GM06990 (cell line): ENCODE data around the gene PLAU.

Source experiments
- DNase-seq: peaks from one replicate; pipeline ENCODE4 v3.0.0-alpha.2; 2011; ENCODE audit not compliant: insufficient read length; ENCODE audit errors: extremely low read depth
- H3K27me3 ChIP-seq: replicated peaks from 2 replicates; pipeline ENCODE4 v1.6.0; 2011; ENCODE audit warnings: low read length; ENCODE audit not compliant: control insufficient read depth, insufficient read depth
- H3K36me3 ChIP-seq: 2 replicates; pipeline ENCODE4 v1.5.1; 2011; ENCODE audit warnings: low read length; ENCODE audit not compliant: control insufficient read depth, insufficient read depth
- H3K4me3 ChIP-seq: replicated peaks from 2 replicates; pipeline ENCODE4 v1.5.1; 2011; ENCODE audit warnings: low read depth, mild to moderate bottlenecking, control low read depth, low read length
- TF ChIP-seq, protein P1 (sequence below): IDR thresholded peaks from 2 replicates; pipeline ENCODE4 v1.5.1; 2011; ENCODE audit warnings: low read length, control low read depth, mild to moderate bottlenecking, inconsistent platforms; ENCODE audit not compliant: insufficient read depth, poor library complexity, severe bottlenecking

PLAU gene

DNA sequence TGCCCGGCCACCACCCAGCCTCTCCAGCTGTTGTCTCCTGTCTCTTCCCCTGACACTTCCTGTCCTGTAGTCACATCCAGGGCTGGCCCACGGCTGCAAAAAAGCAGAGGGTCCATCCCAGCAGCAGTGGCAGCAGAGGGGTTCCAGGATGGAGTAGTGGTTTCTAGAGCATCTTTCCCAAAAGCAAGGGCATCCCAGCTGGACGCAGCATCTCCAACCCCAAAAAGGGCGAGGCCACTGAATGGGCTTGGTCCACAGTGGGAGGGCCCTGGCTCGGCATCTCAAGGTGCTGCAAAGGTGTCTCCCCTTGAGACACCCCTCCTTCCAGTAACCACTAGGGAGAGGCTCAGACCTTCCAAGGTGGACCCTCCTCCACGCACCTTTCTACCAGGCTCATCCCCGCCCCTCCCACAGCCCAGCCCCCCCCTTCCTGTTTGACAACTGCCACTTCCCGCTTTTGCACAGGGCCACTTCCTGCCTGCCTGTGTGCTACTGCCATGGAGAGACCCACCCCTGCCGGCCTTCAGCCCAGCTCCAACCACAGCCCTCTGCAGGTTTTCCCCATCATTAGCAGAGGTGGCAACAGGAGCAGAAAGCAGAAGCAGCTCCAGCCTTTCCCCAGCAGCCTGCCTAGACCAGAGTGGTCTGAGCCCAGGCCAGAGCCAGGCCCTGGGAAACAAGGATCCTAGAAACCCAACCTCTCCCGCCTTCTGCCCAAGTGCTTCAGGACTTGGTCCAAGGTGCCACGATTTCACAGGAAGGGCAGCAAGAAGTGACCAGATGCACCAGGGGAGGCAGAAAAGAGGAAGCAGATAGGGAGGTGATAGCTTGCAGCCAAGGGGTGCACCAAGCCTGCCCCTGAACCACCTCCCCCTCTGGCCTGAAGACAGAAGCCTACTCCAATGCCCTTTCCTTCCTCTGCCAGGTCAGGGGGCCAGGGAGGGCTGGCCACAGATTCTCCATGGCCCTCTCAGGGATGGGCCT, 45.2 kb upstream of the PLAU start:
- H3K4me3 ChIP-seq = peak overlapping the region; percentile 10
- TF ChIP-seq, protein P1, sequence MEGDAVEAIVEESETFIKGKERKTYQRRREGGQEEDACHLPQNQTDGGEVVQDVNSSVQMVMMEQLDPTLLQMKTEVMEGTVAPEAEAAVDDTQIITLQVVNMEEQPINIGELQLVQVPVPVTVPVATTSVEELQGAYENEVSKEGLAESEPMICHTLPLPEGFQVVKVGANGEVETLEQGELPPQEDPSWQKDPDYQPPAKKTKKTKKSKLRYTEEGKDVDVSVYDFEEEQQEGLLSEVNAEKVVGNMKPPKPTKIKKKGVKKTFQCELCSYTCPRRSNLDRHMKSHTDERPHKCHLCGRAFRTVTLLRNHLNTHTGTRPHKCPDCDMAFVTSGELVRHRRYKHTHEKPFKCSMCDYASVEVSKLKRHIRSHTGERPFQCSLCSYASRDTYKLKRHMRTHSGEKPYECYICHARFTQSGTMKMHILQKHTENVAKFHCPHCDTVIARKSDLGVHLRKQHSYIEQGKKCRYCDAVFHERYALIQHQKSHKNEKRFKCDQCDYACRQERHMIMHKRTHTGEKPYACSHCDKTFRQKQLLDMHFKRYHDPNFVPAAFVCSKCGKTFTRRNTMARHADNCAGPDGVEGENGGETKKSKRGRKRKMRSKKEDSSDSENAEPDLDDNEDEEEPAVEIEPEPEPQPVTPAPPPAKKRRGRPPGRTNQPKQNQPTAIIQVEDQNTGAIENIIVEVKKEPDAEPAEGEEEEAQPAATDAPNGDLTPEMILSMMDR = no peak
- no peaks in the 10 kb centered on the region for H3K27me3 ChIP-seq
- peaks cover 8% of the 10 kb centered on the region for H3K36me3 ChIP-seq
- DNase-seq = peak; percentile 75

DNA sequence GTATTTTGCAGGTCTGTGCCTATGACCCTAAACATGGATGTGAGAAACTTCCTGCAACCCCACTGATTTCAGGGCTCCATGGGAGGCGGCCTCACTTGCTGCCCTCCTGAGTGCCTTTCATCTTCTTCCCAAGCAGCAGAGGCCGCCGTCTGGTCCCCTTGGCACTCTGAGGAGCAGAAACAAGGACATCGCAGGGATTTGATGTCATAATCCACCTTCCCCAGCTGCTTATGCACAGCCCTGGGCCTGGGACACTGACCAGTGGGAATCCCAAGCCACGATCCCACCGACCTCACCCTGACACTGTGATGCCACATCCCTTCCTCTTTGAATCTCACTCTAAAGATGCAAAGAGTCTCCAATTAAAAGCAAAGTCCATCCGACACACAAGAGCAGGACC, 44.3 kb upstream of the PLAU start:
- no peak for DNase-seq
- no peaks in the 10 kb centered on the region for H3K27me3 ChIP-seq
- TF ChIP-seq, protein P1 = no peak
- H3K36me3 ChIP-seq = peaks cover 8% of the 10 kb centered on the region
- H3K4me3 ChIP-seq = no peak overlapping the region

DNA sequence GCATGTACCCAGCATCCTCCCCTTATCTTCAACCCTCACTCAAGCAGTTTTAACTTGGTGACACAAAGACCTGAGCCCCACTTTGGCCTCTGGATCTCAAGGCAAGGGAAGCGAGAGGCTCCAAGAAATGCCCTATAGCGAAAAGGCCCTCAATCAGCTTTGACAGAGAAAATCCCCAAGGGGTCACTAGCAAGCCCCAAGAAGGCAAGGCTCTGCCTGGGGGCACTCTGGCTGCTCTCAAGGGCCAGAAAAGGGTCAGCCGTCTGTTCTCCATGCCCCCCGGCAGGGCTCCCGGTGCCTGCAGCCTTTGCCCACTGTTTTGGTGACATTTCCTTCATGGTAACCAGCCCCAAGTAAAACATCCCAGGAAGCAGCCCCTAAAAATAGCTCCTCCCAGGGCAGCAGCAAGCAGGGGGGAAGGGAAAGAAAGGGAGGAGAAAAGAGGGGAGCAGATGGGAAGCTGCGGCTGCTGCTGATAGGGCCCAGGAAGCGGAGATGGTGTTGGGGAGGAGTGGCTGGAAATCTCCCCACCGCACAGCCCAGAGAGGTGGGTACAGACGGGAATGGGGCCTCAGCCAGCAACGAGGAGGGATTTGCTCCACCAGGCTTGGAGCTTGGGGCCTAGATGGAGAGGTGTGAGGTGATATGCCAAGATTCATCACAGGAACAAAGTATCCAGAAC, 43.7 kb upstream of the PLAU start:
- Histone ChIP-seq H3K27me3 (no peaks in the 10 kb centered on the region), H3K36me3 (peaks cover 8% of the 10 kb centered on the region), H3K4me3 (no peak overlapping the region)
- TF ChIP-seq, protein P1 = no peak
- DNase-seq = no peak

DNA sequence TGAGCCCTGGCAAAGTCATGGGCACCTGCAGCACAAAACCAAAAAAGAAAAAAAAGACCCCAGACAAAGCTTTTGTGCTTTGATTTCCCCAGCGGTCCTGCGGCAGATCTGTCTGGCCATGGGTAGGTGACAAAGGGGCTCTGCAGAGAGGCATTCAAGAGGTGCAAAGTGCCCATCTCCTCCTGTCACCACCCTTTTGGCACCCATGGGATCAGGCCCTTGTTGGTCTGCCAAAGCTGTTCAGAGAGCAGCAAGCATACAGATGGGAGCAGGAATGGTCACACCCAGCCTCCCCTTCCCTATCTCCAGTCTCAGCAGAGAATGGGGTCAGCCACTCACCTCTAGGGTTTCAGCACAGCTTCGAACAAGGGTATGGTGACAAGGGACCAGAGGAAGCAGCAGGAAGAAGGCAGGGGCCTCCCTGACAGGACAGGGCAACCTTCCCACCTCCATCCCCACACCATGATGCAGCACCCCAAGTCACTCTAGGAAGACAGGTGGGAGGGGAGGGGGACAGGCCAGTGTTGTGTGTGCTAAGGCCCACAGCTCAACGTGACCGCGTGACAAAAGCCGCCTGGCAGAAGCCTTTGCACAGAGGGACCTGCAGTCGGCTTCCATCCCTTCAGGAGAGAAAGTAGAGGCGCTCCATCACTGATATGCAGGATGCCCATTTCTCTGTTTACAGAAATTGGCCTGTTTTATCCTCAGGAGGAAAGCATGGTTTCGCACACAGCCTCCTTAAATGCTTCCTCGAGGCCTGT, 42.9 kb upstream of the PLAU start:
- H3K36me3 ChIP-seq = peaks cover 7% of the 10 kb centered on the region
- no peak for DNase-seq

DNA sequence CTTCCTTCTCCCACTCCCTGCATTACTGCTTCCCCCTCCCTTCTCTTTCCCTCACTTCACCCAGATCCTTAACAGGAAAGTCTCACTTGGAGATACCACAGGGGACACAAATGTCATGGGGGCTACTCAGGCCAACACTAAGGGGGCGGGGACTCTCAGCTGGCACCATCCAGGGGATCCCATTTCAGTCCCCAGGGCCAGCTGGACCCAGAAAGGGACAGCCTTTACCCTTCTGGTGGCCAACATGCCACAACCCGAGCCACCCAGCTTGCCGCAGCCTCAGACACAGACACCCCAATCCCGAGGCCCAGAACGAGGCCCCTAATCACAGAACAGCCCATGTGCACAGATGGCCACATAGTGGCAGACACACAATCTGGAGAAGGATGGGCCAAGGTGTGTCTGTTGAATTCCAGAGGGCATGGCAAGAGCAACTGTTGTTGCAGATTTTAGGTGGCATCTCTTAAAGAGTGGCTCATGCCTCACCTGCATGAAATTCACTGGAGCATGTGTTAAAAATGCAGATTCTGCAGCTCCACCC, 42.2 kb upstream of the PLAU start:
- Histone ChIP-seq H3K4me3 (no peak overlapping the region), H3K36me3 (peaks cover 2% of the 10 kb centered on the region), H3K27me3 (no peaks in the 10 kb centered on the region)
- no peak for DNase-seq
- TF ChIP-seq, protein P1 = no peak

More for the DNA sequence above, 42.9 kb upstream of the PLAU start:
- TF ChIP-seq, protein P1 = no peak
- no peaks in the 10 kb centered on the region for H3K27me3 ChIP-seq
- no peak overlapping the region for H3K4me3 ChIP-seq
